SK-N-SH treated with all-trans-retinoic acid at 6 μM for 48 hours (cell line): ENCODE results near the gene GPSM1.

Source experiments
- ATAC-seq: fragments of 200-7000 bp; cut with Tn5 transposase; 3 replicates; pipeline ENCODE4 v1.9.1; 2020; ENCODE audit warnings: mild to moderate bottlenecking, moderate library complexity
- ARNTL ChIP-seq: fragments of 450-650 bp; formaldehyde crosslinking; IDR thresholded peaks from 2 replicates; pipeline ENCODE4 v1.5.0; 2020; ENCODE audit warnings: low read depth, mild to moderate bottlenecking, moderate library complexity, borderline replicate concordance
- BACH2 ChIP-seq: fragments of 250-450 bp; sonication (Bioruptor Pico); IDR thresholded peaks from 2 replicates; pipeline ENCODE4 v1.9.0; 2021; ENCODE audit warnings: mild to moderate bottlenecking, borderline replicate concordance
- CREB5 ChIP-seq: fragments of 250-450 bp; sonication (Bioruptor Pico); IDR thresholded peaks from 2 replicates; pipeline ENCODE4 v1.5.1; 2020; ENCODE audit warnings: low read depth, mild to moderate bottlenecking, moderate library complexity
- CSDC2 ChIP-seq: fragments of 250-450 bp; sonication (Bioruptor Pico); IDR thresholded peaks from 2 replicates; pipeline ENCODE4 v1.5.0; 2020; ENCODE audit warnings: mild to moderate bottlenecking, moderate library complexity
- CSRNP3 ChIP-seq: fragments of 250-450 bp; sonication (Bioruptor Pico); IDR thresholded peaks from 2 replicates; pipeline ENCODE4 v1.5.1; 2021; ENCODE audit warnings: mild to moderate bottlenecking, moderate library complexity
- ESRRG ChIP-seq: fragments of 250-450 bp; sonication (Bioruptor Pico); IDR thresholded peaks from 2 replicates; pipeline ENCODE4 v1.6.1; 2021; ENCODE audit warnings: mild to moderate bottlenecking
- GLIS3 ChIP-seq: fragments of 250-450 bp; sonication (Bioruptor Pico); IDR thresholded peaks from 2 replicates; pipeline ENCODE4 v1.5.0; 2020; ENCODE audit warnings: mild to moderate bottlenecking, moderate library complexity
- ISL1 ChIP-seq: fragments of 250-450 bp; sonication (Bioruptor Pico); IDR thresholded peaks from 2 replicates; pipeline ENCODE4 v2.1.2; 2022; ENCODE audit warnings: mild to moderate bottlenecking, moderate library complexity
- OSR1 ChIP-seq: fragments of 250-450 bp; sonication (Bioruptor Pico); IDR thresholded peaks from 2 replicates; pipeline ENCODE4 v1.8.0; 2022; ENCODE audit warnings: moderate library complexity, mild to moderate bottlenecking, inconsistent platforms
- POU6F1 ChIP-seq: fragments of 250-450 bp; sonication (Bioruptor Pico); IDR thresholded peaks from 2 replicates; pipeline ENCODE4 v1.8.0; 2021; ENCODE audit warnings: low read depth, mild to moderate bottlenecking, moderate library complexity, borderline replicate concordance
- PPARA ChIP-seq: fragments of 250-450 bp; sonication (Bioruptor Pico); IDR thresholded peaks from 2 replicates; pipeline ENCODE4 v1.5.0; 2020; ENCODE audit warnings: mild to moderate bottlenecking, borderline replicate concordance
- RARB ChIP-seq: fragments of 250-450 bp; sonication (Bioruptor Pico); IDR thresholded peaks from 2 replicates; pipeline ENCODE4 v1.8.0; 2021; ENCODE audit warnings: mild to moderate bottlenecking, moderate library complexity
- SNAI2 ChIP-seq: fragments of 250-450 bp; sonication (Bioruptor Pico); IDR thresholded peaks from 2 replicates; pipeline ENCODE4 v1.5.0; 2020; ENCODE audit warnings: mild to moderate bottlenecking, moderate library complexity
- TCF4 ChIP-seq: fragments of 250-450 bp; sonication (Bioruptor Pico); IDR thresholded peaks from 2 replicates; pipeline ENCODE4 v1.8.0; 2021; ENCODE audit warnings: mild to moderate bottlenecking, moderate library complexity, borderline replicate concordance
- TOX ChIP-seq: fragments of 250-450 bp; sonication (Bioruptor Pico); IDR thresholded peaks from 2 replicates; pipeline ENCODE4 v1.8.0; 2021; ENCODE audit warnings: mild to moderate bottlenecking, moderate library complexity, borderline replicate concordance
- TSHZ2 ChIP-seq: fragments of 250-450 bp; sonication (Bioruptor Pico); IDR thresholded peaks from 2 replicates; pipeline ENCODE4 v1.5.0; 2020; ENCODE audit warnings: mild to moderate bottlenecking, moderate library complexity
- ZC3H10 ChIP-seq: fragments of 250-450 bp; sonication (Bioruptor Pico); IDR thresholded peaks from 2 replicates; pipeline ENCODE4 v1.5.1; 2021; ENCODE audit warnings: mild to moderate bottlenecking, moderate library complexity
- ZFP3 ChIP-seq: fragments of 250-450 bp; sonication (Bioruptor Pico); IDR thresholded peaks from 2 replicates; pipeline ENCODE4 v1.5.0; 2020; ENCODE audit warnings: mild to moderate bottlenecking, moderate library complexity
- ZFP30 ChIP-seq: fragments of 450-650 bp; formaldehyde crosslinking; IDR thresholded peaks from 2 replicates; pipeline ENCODE4 v1.5.0; 2022; ENCODE audit warnings: mild to moderate bottlenecking, moderate library complexity
- ZNF565 ChIP-seq: fragments of 450-650 bp; formaldehyde crosslinking; conservative IDR thresholded peaks from 2 replicates; pipeline ENCODE4 v1.5.0; 2020; ENCODE audit warnings: low read depth, mild to moderate bottlenecking, moderate library complexity
- ZNF70 ChIP-seq: fragments of 450-650 bp; formaldehyde crosslinking; IDR thresholded peaks from 2 replicates; pipeline ENCODE4 v1.5.0; 2020; ENCODE audit warnings: mild to moderate bottlenecking, moderate library complexity
- ZNF8 ChIP-seq: fragments of 450-650 bp; formaldehyde crosslinking; IDR thresholded peaks from 2 replicates; pipeline ENCODE4 v1.5.0; 2020; ENCODE audit warnings: mild to moderate bottlenecking, moderate library complexity

The GPSM1 gene

GRCh38 chr9:136285501-136286358, 41.6 kb upstream of the GPSM1 start:
- TF ChIP-seq ZNF565 (CRISPR knock-in tag) (no peak), ARNTL (no peak), PPARA (CRISPR knock-in tag) (no peak), ZNF8 (CRISPR knock-in tag) (no peak), CSDC2 (CRISPR knock-in tag) (no peak), ESRRG (no peak), OSR1 (no peak), ZFP3 (CRISPR knock-in tag) (no peak), BACH2 (no peak), ISL1 (CRISPR knock-in tag) (no peak), SNAI2 (CRISPR knock-in tag) (no peak), RARB (CRISPR knock-in tag) (no peak), GLIS3 (CRISPR knock-in tag) (no peak), ZNF70 (no peak)
- ATAC-seq = no peak

GRCh38 chr9:136286359-136286986, 40.9 kb upstream of the GPSM1 start:
- no peak for ATAC-seq
- no peak for TF ChIP-seq CSRNP3
- no peak for TF ChIP-seq ZNF70
- TF ChIP-seq ESRRG = no peak
- TF ChIP-seq TCF4 = no peak
- TF ChIP-seq SNAI2 (CRISPR knock-in tag) = no peak
- TF ChIP-seq ZC3H10 = no peak
- TF ChIP-seq GLIS3 (CRISPR knock-in tag) = no peak
- TF ChIP-seq TOX (CRISPR knock-in tag) = no peak
- no peak for TF ChIP-seq CREB5
- no peak for TF ChIP-seq OSR1
- TF ChIP-seq POU6F1 (CRISPR knock-in tag) = no peak
- TF ChIP-seq ISL1 (CRISPR knock-in tag) = no peak
- no peak for TF ChIP-seq ZFP30 (CRISPR knock-in tag)
- TF ChIP-seq CSDC2 (CRISPR knock-in tag) = no peak
- TF ChIP-seq BACH2 = no peak
- no peak for TF ChIP-seq TSHZ2
- no peak for TF ChIP-seq PPARA (CRISPR knock-in tag)
- no peak for TF ChIP-seq ZNF8 (CRISPR knock-in tag)
- TF ChIP-seq ARNTL = no peak

- no peak for TF ChIP-seq CSDC2 (CRISPR knock-in tag)
- no peak for TF ChIP-seq ZFP30 (CRISPR knock-in tag)
- no peak for TF ChIP-seq ZNF70
- no peak for TF ChIP-seq PPARA (CRISPR knock-in tag)
- no peak for TF ChIP-seq ESRRG
- no peak for TF ChIP-seq TOX (CRISPR knock-in tag)
- no peak for TF ChIP-seq GLIS3 (CRISPR knock-in tag)
- no peak for TF ChIP-seq CSRNP3
- no peak for ATAC-seq
Measured at GRCh38 chr9:136286987-136287379, 40.4 kb upstream of the GPSM1 start.
